ENCODE data around the gene GZMM.

Gene GZMM

GRCh38 chr19:567296-567900, 23.5 kb downstream of the GZMM start:
- no peak for TF ChIP-seq SIN3A (IDR thresholded peaks at IDR 0.05; ENCODE audit: borderline replicate concordance, insufficient read depth, low read length)

- TF ChIP-seq POLR2AphosphoS5 (IDR thresholded peaks at IDR 0.05; ENCODE audit: low read depth, low read length) (no peak), TAF1 (IDR thresholded peaks at IDR 0.05; ENCODE audit: borderline replicate concordance, insufficient read depth, low read length) (no peak), FOXP2 (optimal IDR thresholded peaks at IDR 0.05; ENCODE audit: borderline replicate concordance, extremely low read depth, extremely low read length, insufficient read depth) (no peak), SIN3A (IDR thresholded peaks at IDR 0.05; ENCODE audit: borderline replicate concordance, insufficient read depth, low read length) (no peak)
- TF ChIP-seq, protein P1, sequence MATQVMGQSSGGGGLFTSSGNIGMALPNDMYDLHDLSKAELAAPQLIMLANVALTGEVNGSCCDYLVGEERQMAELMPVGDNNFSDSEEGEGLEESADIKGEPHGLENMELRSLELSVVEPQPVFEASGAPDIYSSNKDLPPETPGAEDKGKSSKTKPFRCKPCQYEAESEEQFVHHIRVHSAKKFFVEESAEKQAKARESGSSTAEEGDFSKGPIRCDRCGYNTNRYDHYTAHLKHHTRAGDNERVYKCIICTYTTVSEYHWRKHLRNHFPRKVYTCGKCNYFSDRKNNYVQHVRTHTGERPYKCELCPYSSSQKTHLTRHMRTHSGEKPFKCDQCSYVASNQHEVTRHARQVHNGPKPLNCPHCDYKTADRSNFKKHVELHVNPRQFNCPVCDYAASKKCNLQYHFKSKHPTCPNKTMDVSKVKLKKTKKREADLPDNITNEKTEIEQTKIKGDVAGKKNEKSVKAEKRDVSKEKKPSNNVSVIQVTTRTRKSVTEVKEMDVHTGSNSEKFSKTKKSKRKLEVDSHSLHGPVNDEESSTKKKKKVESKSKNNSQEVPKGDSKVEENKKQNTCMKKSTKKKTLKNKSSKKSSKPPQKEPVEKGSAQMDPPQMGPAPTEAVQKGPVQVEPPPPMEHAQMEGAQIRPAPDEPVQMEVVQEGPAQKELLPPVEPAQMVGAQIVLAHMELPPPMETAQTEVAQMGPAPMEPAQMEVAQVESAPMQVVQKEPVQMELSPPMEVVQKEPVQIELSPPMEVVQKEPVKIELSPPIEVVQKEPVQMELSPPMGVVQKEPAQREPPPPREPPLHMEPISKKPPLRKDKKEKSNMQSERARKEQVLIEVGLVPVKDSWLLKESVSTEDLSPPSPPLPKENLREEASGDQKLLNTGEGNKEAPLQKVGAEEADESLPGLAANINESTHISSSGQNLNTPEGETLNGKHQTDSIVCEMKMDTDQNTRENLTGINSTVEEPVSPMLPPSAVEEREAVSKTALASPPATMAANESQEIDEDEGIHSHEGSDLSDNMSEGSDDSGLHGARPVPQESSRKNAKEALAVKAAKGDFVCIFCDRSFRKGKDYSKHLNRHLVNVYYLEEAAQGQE (IDR thresholded peaks at IDR 0.05; ENCODE audit: insufficient read depth in 1 of 2, low read depth in 2 of 2, low read length in 2 of 2) = no peak
Measured at GRCh38 chr19:570251-570686, 26.4 kb downstream of the GZMM start.

GRCh38 chr19:570937-571565, 27.2 kb downstream of the GZMM start:
- TF ChIP-seq TAF1 (IDR thresholded peaks at IDR 0.05; ENCODE audit: borderline replicate concordance, insufficient read depth, low read length) (peak; percentile 11; the same call in 1 of the 2 replicates), POLR2AphosphoS5 (IDR thresholded peaks at IDR 0.05; ENCODE audit: low read depth, low read length) (no peak), SIN3A (IDR thresholded peaks at IDR 0.05; ENCODE audit: borderline replicate concordance, insufficient read depth, low read length) (no peak), FOXP2 (optimal IDR thresholded peaks at IDR 0.05; ENCODE audit: borderline replicate concordance, extremely low read depth, extremely low read length, insufficient read depth) (peak; percentile 68)
- TF ChIP-seq, protein P1 (IDR thresholded peaks at IDR 0.05; ENCODE audit: insufficient read depth in 1 of 2, low read depth in 2 of 2, low read length in 2 of 2) = no peak

DNA sequence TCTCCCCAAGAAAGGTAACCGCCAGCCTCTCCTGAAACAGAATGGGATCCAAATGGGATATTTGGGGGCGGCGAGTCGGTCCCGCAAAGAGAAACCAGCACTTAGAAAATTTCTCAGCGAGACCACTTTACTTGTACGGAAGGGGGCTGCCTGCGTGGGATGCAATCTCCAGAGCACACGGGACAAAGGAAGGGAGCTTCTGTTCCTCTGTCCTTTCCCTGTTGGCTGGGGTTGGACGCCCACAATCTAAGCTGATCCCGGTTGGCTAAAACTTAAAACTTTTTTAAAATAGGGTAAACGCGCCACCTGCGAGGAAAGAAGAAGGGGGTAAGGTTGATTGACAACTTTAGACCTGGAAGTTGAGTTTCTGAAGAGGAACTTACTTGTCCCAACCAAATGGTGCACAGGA, 27.7 kb downstream of the GZMM start:
- TF ChIP-seq POLR2AphosphoS5 (IDR thresholded peaks at IDR 0.05; ENCODE audit: low read depth, low read length) = no peak
- TF ChIP-seq, protein P1 (IDR thresholded peaks at IDR 0.05; ENCODE audit: insufficient read depth in 1 of 2, low read depth in 2 of 2, low read length in 2 of 2) = no peak
- TF ChIP-seq FOXP2 (optimal IDR thresholded peaks at IDR 0.05; ENCODE audit: borderline replicate concordance, extremely low read depth, extremely low read length, insufficient read depth) = no peak
- TF ChIP-seq SIN3A (IDR thresholded peaks at IDR 0.05; ENCODE audit: borderline replicate concordance, insufficient read depth, low read length) = no peak
- TF ChIP-seq TAF1 (IDR thresholded peaks at IDR 0.05; ENCODE audit: borderline replicate concordance, insufficient read depth, low read length) = no peak

GRCh38 chr19:572140-572742, 28.4 kb downstream of the GZMM start, which contains the start of gene BSG:
Gene BSG, plus strand, starts transcription at chr19:572596. Its CDS starts 39 bp downstream, at chr19:572635.
- peak; percentile 83 for TF ChIP-seq FOXP2 (optimal IDR thresholded peaks at IDR 0.05; ENCODE audit: borderline replicate concordance, extremely low read depth, extremely low read length, insufficient read depth)
- peak; percentile 93 for TF ChIP-seq TAF1 (IDR thresholded peaks at IDR 0.05; ENCODE audit: borderline replicate concordance, insufficient read depth, low read length)
- TF ChIP-seq SIN3A (IDR thresholded peaks at IDR 0.05; ENCODE audit: borderline replicate concordance, insufficient read depth, low read length) = 0 out of 2 replicates have a peak, but pooled peaks have one; percentile 68
- TF ChIP-seq, protein P1 (IDR thresholded peaks at IDR 0.05; ENCODE audit: insufficient read depth in 1 of 2, low read depth in 2 of 2, low read length in 2 of 2) = peak in 1 of 2 experiments; percentile 45; a peak in 1 of 4 replicates
- TF ChIP-seq POLR2AphosphoS5 (IDR thresholded peaks at IDR 0.05; ENCODE audit: low read depth, low read length) = peak; percentile 98

All from PFSK-1 (cell line).